Mesenchymal stem cell (in vitro differentiated cells and primary cell): ENCODE data around the gene CLUH. TPM values are rescaled to one million over a fixed set of nuclear protein-coding genes. Genes with fewer than 3 reads are reported as not detected.

Experiments used
- DNase-seq: peaks from one replicate; pipeline ENCODE4 v3.0.0-alpha.2; 2013
- H2AFZ ChIP-seq: one replicate; pipeline ENCODE4 v1.6.1; 2013; ENCODE audit warnings: low read depth, mild to moderate bottlenecking, control low read depth, inconsistent platforms, low read length, moderate library complexity
- H2AK5ac ChIP-seq: 2 replicates; pipeline ENCODE4 v1.6.1; 2013; ENCODE audit warnings: low read length, moderate library complexity, mild to moderate bottlenecking, inconsistent platforms; ENCODE audit not compliant: severe bottlenecking
- H2BK120ac ChIP-seq: one replicate; pipeline ENCODE4 v1.6.1; 2013; ENCODE audit warnings: low read depth, mild to moderate bottlenecking, inconsistent platforms, low read length, moderate library complexity
- H2BK12ac ChIP-seq, 2 experiments: one replicate each; pipeline ENCODE4 v1.6.1; 2013; ENCODE audit warnings: inconsistent platforms in 2 of 2, low read length in 2 of 2, mild to moderate bottlenecking in 2 of 2, moderate library complexity in 2 of 2, control low read depth in 1 of 2
- H2BK15ac ChIP-seq: one replicate; pipeline ENCODE4 v1.6.1; 2013; ENCODE audit warnings: mild to moderate bottlenecking, low read depth, inconsistent platforms; ENCODE audit not compliant: poor library complexity, severe bottlenecking
- H2BK5ac ChIP-seq: 2 replicates; pipeline ENCODE4 v1.6.1; 2013; ENCODE audit warnings: low read depth, mild to moderate bottlenecking, low read length, control low read depth, inconsistent platforms; ENCODE audit not compliant: poor library complexity, severe bottlenecking
- H3K14ac ChIP-seq, 2 experiments: one replicate each; pipeline ENCODE4 v1.6.1; 2013; ENCODE audit warnings: inconsistent platforms in 2 of 2, low read length in 2 of 2, control low read depth in 1 of 2, mild to moderate bottlenecking in 1 of 2, moderate library complexity in 1 of 2
- H3K18ac ChIP-seq, 2 experiments: one replicate each; pipeline ENCODE4 v1.6.1; 2013; ENCODE audit warnings: inconsistent platforms in 2 of 2, low read length in 2 of 2, control low read depth in 1 of 2, low read depth in 1 of 2, mild to moderate bottlenecking in 1 of 2
- H3K23ac ChIP-seq, 2 experiments: one replicate each; pipeline ENCODE4 v1.6.1; 2013; ENCODE audit warnings: inconsistent platforms in 2 of 2, low read length in 2 of 2, mild to moderate bottlenecking in 2 of 2, moderate library complexity in 2 of 2, control low read depth in 1 of 2
- H3K27ac ChIP-seq: 2 replicates; pipeline ENCODE4 v1.5.1; 2013; ENCODE audit warnings: mild to moderate bottlenecking, moderate library complexity, low read length, control low read depth, inconsistent platforms; ENCODE audit not compliant: poor library complexity, severe bottlenecking
- H3K27me3 ChIP-seq, 2 experiments: 2 replicates each; pipeline versions ENCODE4 v1.6.1 to v1.7.0; 2013; ENCODE audit warnings: low read length in 2 of 2, mild to moderate bottlenecking in 2 of 2, moderate library complexity in 2 of 2, control low read depth in 1 of 2, inconsistent platforms in 1 of 2; ENCODE audit not compliant: control insufficient read depth in 1 of 2, insufficient read depth in 1 of 2
- H3K36me3 ChIP-seq, 2 experiments: 2 replicates each; pipeline versions ENCODE4 v1.6.1 to v1.7.0; 2013; ENCODE audit warnings: low read length in 2 of 2, control low read depth in 1 of 2, inconsistent platforms in 1 of 2, low read depth in 1 of 2, mild to moderate bottlenecking in 1 of 2; ENCODE audit not compliant: insufficient read depth in 2 of 2, control insufficient read depth in 1 of 2
- H3K4ac ChIP-seq, 2 experiments: one replicate each; pipeline ENCODE4 v1.6.1; 2013; ENCODE audit warnings: inconsistent platforms in 2 of 2, low read length in 2 of 2, mild to moderate bottlenecking in 2 of 2, moderate library complexity in 2 of 2, control low read depth in 1 of 2, low read depth in 1 of 2
- H3K4me1 ChIP-seq: 2 replicates; pipeline ENCODE4 v1.6.1; 2013; ENCODE audit warnings: low read depth, low read length, control low read depth; ENCODE audit not compliant: control insufficient read depth, insufficient read depth
- H3K4me2 ChIP-seq: 2 replicates; pipeline ENCODE4 v1.6.1; 2013; ENCODE audit warnings: low read length, mild to moderate bottlenecking, inconsistent platforms; ENCODE audit not compliant: poor library complexity, severe bottlenecking
- H3K4me3 ChIP-seq, 2 experiments: 2 replicates each; pipeline versions ENCODE4 v1.5.1 to v1.7.0; 2013; ENCODE audit warnings: low read length in 2 of 2, mild to moderate bottlenecking in 2 of 2, control low read depth in 1 of 2, low read depth in 1 of 2; ENCODE audit not compliant: insufficient read depth in 1 of 2
- H3K79me1 ChIP-seq: replicated peaks from 2 replicates; pipeline ENCODE4 v1.6.1; 2013; ENCODE audit warnings: mild to moderate bottlenecking, control low read depth, low read length, inconsistent platforms; ENCODE audit not compliant: poor library complexity, severe bottlenecking
- H3K9ac ChIP-seq: 2 replicates; pipeline ENCODE4 v1.7.0; 2013; ENCODE audit warnings: mild to moderate bottlenecking, low read length, moderate library complexity
- H3K9me3 ChIP-seq: 2 replicates; pipeline ENCODE4 v1.7.0; 2013; ENCODE audit warnings: mild to moderate bottlenecking, low read length; ENCODE audit not compliant: control insufficient read depth
- H4K8ac ChIP-seq: one replicate; pipeline ENCODE4 v1.6.1; 2013; ENCODE audit warnings: inconsistent platforms, mild to moderate bottlenecking, low read length, moderate library complexity
- H4K91ac ChIP-seq: one replicate; pipeline ENCODE4 v1.6.1; 2013; ENCODE audit warnings: mild to moderate bottlenecking, low read length, inconsistent platforms
- WGBS: methylation state at CpG from one replicate; pipeline ENCODE4 v1.1.7; 2013; ENCODE audit warnings: mixed read lengths; 5-methylcytosine and 5-hydroxymethylcytosine counted together
- polyA plus RNA-seq, 2 experiments: library from polyadenylated mRNA; stranded (reverse); fragments of 200-250 nt; gene quantifications; one replicate each; pipeline ENCODE4 v1.2.3, GENCODE V29; 2013

CLUH gene, protein sequence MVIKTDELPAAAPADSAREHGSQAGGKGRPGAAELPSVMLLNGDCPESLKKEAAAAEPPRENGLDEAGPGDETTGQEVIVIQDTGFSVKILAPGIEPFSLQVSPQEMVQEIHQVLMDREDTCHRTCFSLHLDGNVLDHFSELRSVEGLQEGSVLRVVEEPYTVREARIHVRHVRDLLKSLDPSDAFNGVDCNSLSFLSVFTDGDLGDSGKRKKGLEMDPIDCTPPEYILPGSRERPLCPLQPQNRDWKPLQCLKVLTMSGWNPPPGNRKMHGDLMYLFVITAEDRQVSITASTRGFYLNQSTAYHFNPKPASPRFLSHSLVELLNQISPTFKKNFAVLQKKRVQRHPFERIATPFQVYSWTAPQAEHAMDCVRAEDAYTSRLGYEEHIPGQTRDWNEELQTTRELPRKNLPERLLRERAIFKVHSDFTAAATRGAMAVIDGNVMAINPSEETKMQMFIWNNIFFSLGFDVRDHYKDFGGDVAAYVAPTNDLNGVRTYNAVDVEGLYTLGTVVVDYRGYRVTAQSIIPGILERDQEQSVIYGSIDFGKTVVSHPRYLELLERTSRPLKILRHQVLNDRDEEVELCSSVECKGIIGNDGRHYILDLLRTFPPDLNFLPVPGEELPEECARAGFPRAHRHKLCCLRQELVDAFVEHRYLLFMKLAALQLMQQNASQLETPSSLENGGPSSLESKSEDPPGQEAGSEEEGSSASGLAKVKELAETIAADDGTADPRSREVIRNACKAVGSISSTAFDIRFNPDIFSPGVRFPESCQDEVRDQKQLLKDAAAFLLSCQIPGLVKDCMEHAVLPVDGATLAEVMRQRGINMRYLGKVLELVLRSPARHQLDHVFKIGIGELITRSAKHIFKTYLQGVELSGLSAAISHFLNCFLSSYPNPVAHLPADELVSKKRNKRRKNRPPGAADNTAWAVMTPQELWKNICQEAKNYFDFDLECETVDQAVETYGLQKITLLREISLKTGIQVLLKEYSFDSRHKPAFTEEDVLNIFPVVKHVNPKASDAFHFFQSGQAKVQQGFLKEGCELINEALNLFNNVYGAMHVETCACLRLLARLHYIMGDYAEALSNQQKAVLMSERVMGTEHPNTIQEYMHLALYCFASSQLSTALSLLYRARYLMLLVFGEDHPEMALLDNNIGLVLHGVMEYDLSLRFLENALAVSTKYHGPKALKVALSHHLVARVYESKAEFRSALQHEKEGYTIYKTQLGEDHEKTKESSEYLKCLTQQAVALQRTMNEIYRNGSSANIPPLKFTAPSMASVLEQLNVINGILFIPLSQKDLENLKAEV (N-terminal part only)
- 20.4 TPM for polyA plus RNA-seq (2013, experiment 1 of 2)
- polyA plus RNA-seq (2013, experiment 2 of 2): 19.2 TPM

DNA sequence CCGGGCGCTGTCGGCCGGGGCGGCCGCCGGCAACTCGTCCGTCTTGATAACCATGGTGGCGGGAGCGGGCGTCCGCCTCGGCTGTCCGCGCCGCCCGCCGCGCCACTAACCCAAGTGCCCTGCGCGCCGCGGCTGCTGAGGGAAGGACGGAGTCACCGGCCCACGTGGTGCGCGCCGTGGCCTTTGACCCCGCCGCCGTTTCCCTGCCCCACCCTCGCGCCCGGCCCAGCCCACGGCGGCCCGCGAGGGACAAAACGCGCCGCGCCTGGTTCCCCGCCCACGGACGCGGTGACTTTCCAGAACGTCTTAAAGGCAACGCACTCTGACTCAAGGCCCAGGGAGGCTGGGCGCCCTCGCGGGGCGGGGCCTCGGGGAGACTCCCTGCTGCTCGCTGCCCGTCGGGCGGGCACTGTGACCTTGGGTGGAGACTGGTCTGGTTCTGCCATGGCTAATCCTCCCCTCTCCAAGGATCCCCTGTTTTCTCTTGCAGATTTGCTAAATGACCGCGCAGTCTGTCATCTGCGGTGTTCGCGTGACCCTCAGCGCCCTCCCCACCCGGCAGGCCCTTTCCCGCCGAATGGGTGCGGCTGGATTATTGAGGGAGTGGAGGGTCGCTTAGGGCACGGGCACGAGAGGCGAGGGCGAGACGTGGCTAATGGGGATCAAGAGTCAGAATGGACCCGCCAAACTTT is at the start of gene CLUH:
Gene CLUH (minus strand): TSS at position 157 of the 692 bp plus-strand sequence. CDS start 103 bp downstream, at position 54.
- Histone ChIP-seq H3K27me3 (no peaks in the 10 kb centered on the region), H4K8ac (peak within 1 kb of the TSS; percentile 90), H3K9me3 (no peaks in the 10 kb centered on the region), H3K4ac (peak within 1 kb of the TSS; percentile 39 to 95), H3K18ac (peak within 1 kb of the TSS; percentile 74 to 94), H2BK5ac (no peak within 1 kb of the TSS), H2BK12ac (peak within 1 kb of the TSS in 1 of 2 experiments; percentile 70), H3K9ac (peak within 1 kb of the TSS; percentile 87), H3K23ac (peak within 1 kb of the TSS in 1 of 2 experiments; percentile 10), H4K91ac (peak within 1 kb of the TSS; percentile 84), H3K14ac (peak within 1 kb of the TSS in 1 of 2 experiments; percentile 93), H2AK5ac (peak within 1 kb of the TSS; percentile 11), H3K4me3 (peak within 1 kb of the TSS; percentile 87 to 93), H2BK120ac (peak within 1 kb of the TSS; percentile 55), H3K4me1 (peaks cover 50% of the 10 kb centered on the region), H2BK15ac (no peak within 1 kb of the TSS), H2AFZ (peak within 1 kb of the TSS; percentile 100), H3K4me2 (peak within 1 kb of the TSS; percentile 96), H3K36me3 (peaks cover 0 to 3% of the 10 kb centered on the region in 2 experiments), H3K79me1 (peaks cover 10% of the 10 kb centered on the region), H3K27ac (peak within 1 kb of the TSS; percentile 33)
- 11% methylated on average over 60 of the region's 76 CpGs for WGBS
- DNase-seq: peak; percentile 97

- H3K79me1 ChIP-seq: no peaks in the 10 kb centered on the region
- no peaks in the 10 kb centered on the region for H3K36me3 ChIP-seq
- no peak overlapping the region for H3K23ac ChIP-seq
- H2BK120ac ChIP-seq: no peak overlapping the region
- peaks cover 20 to 47% of the 10 kb centered on the region in 2 experiments for H3K27me3 ChIP-seq
- no peaks in the 10 kb centered on the region for H3K9me3 ChIP-seq
- no peak overlapping the region for H3K27ac ChIP-seq
- H4K8ac ChIP-seq: no peak overlapping the region
- H2AFZ ChIP-seq: no peak overlapping the region
- peaks cover 16% of the 10 kb centered on the region for H3K4me1 ChIP-seq
- no peak overlapping the region for H2BK15ac ChIP-seq
- H3K9ac ChIP-seq: no peak overlapping the region
- no peak overlapping the region for H2BK12ac ChIP-seq
- no peak overlapping the region for H3K18ac ChIP-seq
- H2BK5ac ChIP-seq: no peak overlapping the region
- H3K14ac ChIP-seq: no peak overlapping the region
- no peak overlapping the region for H3K4me3 ChIP-seq
- no peak overlapping the region for H3K4me2 ChIP-seq
- no peak overlapping the region for H4K91ac ChIP-seq
- H3K4ac ChIP-seq: no peak overlapping the region
- no peak overlapping the region for H2AK5ac ChIP-seq
- no peak for DNase-seq
- WGBS: 69% methylated on average over 4 of the region's 4 CpGs
Observed at GRCh38 chr17:2758870-2759269, 47.3 kb upstream of the CLUH start.

DNA sequence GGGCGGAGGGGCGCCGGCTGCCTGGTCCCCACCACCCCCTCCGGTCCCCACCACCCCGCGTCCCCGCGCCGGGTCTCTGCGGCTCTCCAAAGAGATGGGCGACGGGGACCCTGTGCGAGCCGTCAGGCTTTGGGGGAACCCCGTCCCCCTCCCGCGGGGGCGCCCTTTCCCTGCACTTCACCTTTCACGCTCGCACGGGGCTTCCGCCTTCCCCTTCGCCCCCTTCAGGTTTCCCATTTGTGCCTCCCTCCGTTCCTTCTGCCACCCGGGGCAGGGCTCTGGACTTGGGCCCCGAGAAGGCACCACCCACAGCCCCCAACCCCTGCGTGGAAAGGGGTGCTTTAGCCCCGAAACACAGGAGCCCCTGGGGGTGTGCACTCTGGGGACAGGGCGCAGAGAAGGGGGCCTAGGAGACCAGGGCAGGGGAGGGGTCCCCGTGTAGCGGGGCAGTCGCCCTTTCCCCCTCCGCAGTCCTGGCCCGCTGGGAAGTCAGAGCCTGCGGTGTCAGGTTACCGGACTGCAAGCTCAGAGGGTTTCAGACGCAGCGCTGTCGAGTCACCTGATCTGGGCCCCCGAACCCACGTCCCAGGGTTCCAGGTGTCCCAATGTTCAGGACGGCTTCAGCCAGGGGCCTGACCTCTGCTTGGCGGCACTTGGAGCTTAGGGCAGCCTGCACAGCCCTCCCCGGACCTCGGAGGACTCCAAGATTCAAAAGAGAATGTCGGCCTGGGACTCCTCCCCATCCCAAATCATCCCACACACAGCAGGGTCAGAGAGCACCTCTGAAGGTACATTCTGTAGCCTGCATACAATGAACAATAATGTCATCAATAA is 44.5 kb upstream of the CLUH start:
- Histone ChIP-seq H2BK120ac (no peak overlapping the region), H3K9me3 (no peaks in the 10 kb centered on the region), H3K4me2 (peak overlapping the region; percentile 89), H3K27me3 (peaks cover 37 to 56% of the 10 kb centered on the region in 2 experiments), H2BK5ac (no peak overlapping the region), H3K79me1 (no peaks in the 10 kb centered on the region), H4K91ac (no peak overlapping the region), H2BK15ac (no peak overlapping the region), H3K4ac (no peak overlapping the region), H4K8ac (no peak overlapping the region), H2AK5ac (no peak overlapping the region), H3K4me3 (peak overlapping the region in 1 of 2 experiments; percentile 54), H3K27ac (no peak overlapping the region), H3K14ac (no peak overlapping the region), H2BK12ac (no peak overlapping the region), H3K4me1 (peaks cover 16% of the 10 kb centered on the region), H3K18ac (no peak overlapping the region), H3K36me3 (no peaks in the 10 kb centered on the region), H3K9ac (no peak overlapping the region), H2AFZ (no peak overlapping the region), H3K23ac (no peak overlapping the region)
- WGBS: 3% methylated on average over 35 of the region's 46 CpGs
- DNase-seq: no peak
